ENCODE results near the gene DNASE1L2. TPM values are rescaled to one million over a fixed set of nuclear protein-coding genes. Genes with fewer than 3 reads are reported as not detected.

DNASE1L2 gene
- total and polyA plus RNA-seq, 2 donors (not counting 1 experiment from before 2014, with no cell fraction given), result 0.34 to 0.99 TPM

DNA sequence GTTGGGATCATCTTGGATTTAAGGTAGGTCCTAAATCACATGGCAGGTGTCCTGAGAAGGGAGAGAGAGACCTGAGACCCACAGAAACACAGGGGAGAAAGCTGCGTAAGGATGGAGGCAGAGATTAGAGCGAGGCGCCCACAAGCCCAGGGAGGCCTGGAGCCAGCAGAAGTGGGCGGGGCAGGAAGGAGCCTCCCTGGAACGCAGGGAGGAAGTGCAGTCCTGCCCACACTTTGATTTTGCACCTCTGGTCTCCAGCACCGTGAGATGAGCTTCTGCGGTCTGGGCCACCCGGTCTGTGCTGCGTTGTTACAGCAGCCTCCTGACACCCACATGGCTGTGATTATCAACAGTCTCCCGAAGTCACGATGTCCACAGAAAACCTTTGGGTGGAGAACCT lies 6.4 kb downstream of the DNASE1L2 start:
- Histone ChIP-seq H3K4me1 (ENCODE audit: control insufficient read depth, extremely low read depth, insufficient read depth, low read length) (no peaks in the 10 kb centered on the region), H3K27ac (ENCODE audit: insufficient read depth, low read length) (no peak overlapping the region), H3K36me3 (ENCODE audit: control insufficient read depth, insufficient read depth, low read length) (peaks cover 26% of the 10 kb centered on the region), H2AFZ (ENCODE audit: low read length) (no peak overlapping the region), H3K4me2 (ENCODE audit: extremely low read depth, insufficient read depth, low read length) (no peak overlapping the region), H3K9me3 (ENCODE audit: control insufficient read depth, insufficient read depth, low read depth, low read length) (no peaks in the 10 kb centered on the region), H3K4me3 (replicated peaks in 1 of 4; ENCODE audit: control extremely low read depth in 1 of 4, insufficient read depth in 1 of 4, low read depth in 3 of 4, low read length in 4 of 4) (no peak overlapping the region), H4K20me1 (ENCODE audit: control insufficient read depth, extremely low read depth, insufficient read depth, low read length) (no peaks in the 10 kb centered on the region), H3K79me2 (ENCODE audit: control insufficient read depth, insufficient read depth, low read length) (no peaks in the 10 kb centered on the region), H3K27me3 (ENCODE audit: control insufficient read depth, insufficient read depth, low read length) (no peaks in the 10 kb centered on the region), H3K9ac (ENCODE audit: insufficient read depth, low read length) (no peak overlapping the region)
- DNase-seq (ENCODE audit: low read depth in 2 of 2), result no peak
- no peak for TF ChIP-seq EZH2 (IDR thresholded peaks at IDR 0.05; ENCODE audit: low read length, missing control alignments)
- TF ChIP-seq CTCF (conservative IDR thresholded peaks at IDR 0.05 in 1 of 2, IDR thresholded peaks at IDR 0.05 in 1 of 2; ENCODE audit: low read depth in 1 of 2, low read length in 2 of 2), result no peak

GRCh38 chr16:2243031-2243528 lies 6.8 kb downstream of the DNASE1L2 start:
- Histone ChIP-seq H3K4me2 (ENCODE audit: extremely low read depth, insufficient read depth, low read length) (no peak overlapping the region), H2AFZ (ENCODE audit: low read length) (no peak overlapping the region), H3K27ac (ENCODE audit: insufficient read depth, low read length) (no peak overlapping the region), H3K9ac (ENCODE audit: insufficient read depth, low read length) (no peak overlapping the region), H4K20me1 (ENCODE audit: control insufficient read depth, extremely low read depth, insufficient read depth, low read length) (no peaks in the 10 kb centered on the region), H3K27me3 (ENCODE audit: control insufficient read depth, insufficient read depth, low read length) (no peaks in the 10 kb centered on the region), H3K4me3 (replicated peaks in 1 of 4; ENCODE audit: control extremely low read depth in 1 of 4, insufficient read depth in 1 of 4, low read depth in 3 of 4, low read length in 4 of 4) (no peak overlapping the region), H3K79me2 (ENCODE audit: control insufficient read depth, insufficient read depth, low read length) (no peaks in the 10 kb centered on the region), H3K9me3 (ENCODE audit: control insufficient read depth, insufficient read depth, low read depth, low read length) (no peaks in the 10 kb centered on the region), H3K4me1 (ENCODE audit: control insufficient read depth, extremely low read depth, insufficient read depth, low read length) (no peaks in the 10 kb centered on the region), H3K36me3 (ENCODE audit: control insufficient read depth, insufficient read depth, low read length) (peaks cover 26% of the 10 kb centered on the region)
- no peak for DNase-seq (ENCODE audit: low read depth in 2 of 2)
- no peak for TF ChIP-seq CTCF (conservative IDR thresholded peaks at IDR 0.05 in 1 of 2, IDR thresholded peaks at IDR 0.05 in 1 of 2; ENCODE audit: low read depth in 1 of 2, low read length in 2 of 2)
- no peak for TF ChIP-seq EZH2 (IDR thresholded peaks at IDR 0.05; ENCODE audit: low read length, missing control alignments)

- TF ChIP-seq CTCF (conservative IDR thresholded peaks at IDR 0.05 in 1 of 2, IDR thresholded peaks at IDR 0.05 in 1 of 2; ENCODE audit: low read depth in 1 of 2, low read length in 2 of 2), result no peak
- no peak for TF ChIP-seq EZH2 (IDR thresholded peaks at IDR 0.05; ENCODE audit: low read length, missing control alignments)
- peaks cover 2% of the 10 kb centered on the region for H3K79me2 ChIP-seq (ENCODE audit: control insufficient read depth, insufficient read depth, low read length)
- H3K4me2 ChIP-seq (ENCODE audit: extremely low read depth, insufficient read depth, low read length), result no peak overlapping the region
- no peak overlapping the region for H2AFZ ChIP-seq (ENCODE audit: low read length)
- peaks cover 26% of the 10 kb centered on the region for H3K36me3 ChIP-seq (ENCODE audit: control insufficient read depth, insufficient read depth, low read length)
- H3K27ac ChIP-seq (ENCODE audit: insufficient read depth, low read length), result no peak overlapping the region
- H3K9me3 ChIP-seq (ENCODE audit: control insufficient read depth, insufficient read depth, low read depth, low read length), result no peaks in the 10 kb centered on the region
- no peak overlapping the region for H3K9ac ChIP-seq (ENCODE audit: insufficient read depth, low read length)
- no peaks in the 10 kb centered on the region for H3K27me3 ChIP-seq (ENCODE audit: control insufficient read depth, insufficient read depth, low read length)
- no peaks in the 10 kb centered on the region for H3K4me1 ChIP-seq (ENCODE audit: control insufficient read depth, extremely low read depth, insufficient read depth, low read length)
- H3K4me3 ChIP-seq (replicated peaks in 1 of 4; ENCODE audit: control extremely low read depth in 1 of 4, insufficient read depth in 1 of 4, low read depth in 3 of 4, low read length in 4 of 4), result no peak overlapping the region
- DNase-seq (ENCODE audit: low read depth in 2 of 2), result no peak
- no peaks in the 10 kb centered on the region for H4K20me1 ChIP-seq (ENCODE audit: control insufficient read depth, extremely low read depth, insufficient read depth, low read length)
These were observed 7.5 kb downstream of the DNASE1L2 start for GRCh38 chr16:2243781-2244180.

Data from fibroblast of lung (primary cell).